GM12878 (cell line): ENCODE measurements around the gene APOBEC2. TPM values are rescaled to one million over a fixed set of nuclear protein-coding genes. Genes with fewer than 3 reads are reported as not detected.

Experiments
- ATAC-seq: fragments of 200-7000 bp; cut with Tn5 transposase; 3 replicates; pipeline ENCODE4 v1.9.1; 2020; ENCODE audit warnings: mild to moderate bottlenecking, moderate library complexity
- BruUV-seq: library from RNA; stranded (reverse); fragments of 400-500 nt; replicated peaks from 2 replicates; lab custom pipeline; 2021; lab: Mats Ljungman, UMichigan
- CTCF ChIA-PET: fragments of 300-600 bp; sonication (Branson Sonifier 250); formaldehyde crosslinking; extraction: SDS; loops from one replicate; lab custom pipeline; 2021; ENCODE audit warnings: inconsistent platforms; lab: Yijun Ruan, JAX
- POLR2A ChIA-PET: fragments of 350-600 bp; formaldehyde crosslinking; extraction: SDS; loops from one replicate; lab custom pipeline; 2021; ENCODE audit warnings: inconsistent platforms; lab: Charles Lee
- RAD21 ChIA-PET: fragments of 300-600 bp; sonication (Branson Sonifier 250); formaldehyde crosslinking; loops from one replicate; lab custom pipeline; 2023; ENCODE audit warnings: antibody characterized with exemption; ENCODE audit not compliant: unreplicated experiment; lab: Charles Lee
- SMC1A ChIA-PET: fragments of 300-600 bp; sonication (Branson Sonifier 250); formaldehyde crosslinking; loops from one replicate; lab custom pipeline; 2023; ENCODE audit not compliant: unreplicated experiment, uncharacterized antibody; lab: Charles Lee
- DNase-seq: peaks from one replicate; pipeline ENCODE4 v3.0.0-alpha.2; 2011; ENCODE audit warnings: low read depth, low spot score
- FAIRE-seq: peaks from 3 replicates; lab custom pipeline; 2011; peaks lifted over from hg19 to GRCh38; lab: Jason Lieb, UNC
- H2AFZ ChIP-seq: 2 replicates; pipeline ENCODE4 v1.6.0; 2011; ENCODE audit warnings: low read depth, low read length, control low read depth; ENCODE audit not compliant: control insufficient read depth
- H3K27ac ChIP-seq: 2 replicates; pipeline ENCODE4 v1.5.1; 2011; ENCODE audit warnings: control low read depth; ENCODE audit not compliant: control insufficient read depth, insufficient read depth
- H3K27me3 ChIP-seq, 2 experiments: replicated peaks in 1 of 2; 2 replicates each; pipeline versions ENCODE4 v1.6.0 to v1.6.1; 2011; ENCODE audit warnings: low read length in 1 of 2; ENCODE audit not compliant: control insufficient read depth in 2 of 2, insufficient read depth in 2 of 2
- H3K36me3 ChIP-seq, 2 experiments: 2 replicates each; pipeline ENCODE4 v1.5.1; 2011; ENCODE audit warnings: low read length in 1 of 2; ENCODE audit not compliant: control insufficient read depth in 2 of 2, insufficient read depth in 2 of 2
- H3K4me1 ChIP-seq: 2 replicates; pipeline ENCODE4 v1.6.1; 2011; ENCODE audit warnings: mild to moderate bottlenecking, low read length, moderate library complexity, mixed read lengths; ENCODE audit not compliant: control insufficient read depth, insufficient read depth
- H3K4me2 ChIP-seq: 2 replicates; pipeline ENCODE4 v1.6.0; 2011; ENCODE audit warnings: control low read depth; ENCODE audit not compliant: control insufficient read depth, insufficient read depth
- H3K4me3 ChIP-seq: fragments of 200-600 bp; sonication (generic); 2 replicates; pipeline ENCODE4 v1.5.1; 2016
- H3K79me2 ChIP-seq: 2 replicates; pipeline ENCODE4 v1.6.0; 2011; ENCODE audit warnings: low read length; ENCODE audit not compliant: control insufficient read depth, insufficient read depth
- H3K9ac ChIP-seq: 2 replicates; pipeline ENCODE4 v1.8.0; 2011; ENCODE audit warnings: low read length, control low read depth, mixed read lengths; ENCODE audit not compliant: control insufficient read depth, insufficient read depth
- H3K9me3 ChIP-seq: replicated peaks from 3 replicates; pipeline ENCODE4 v1.5.1; 2011; ENCODE audit warnings: mild to moderate bottlenecking, low read length; ENCODE audit not compliant: control insufficient read depth, insufficient read depth
- H4K20me1 ChIP-seq: 2 replicates; pipeline ENCODE4 v1.6.0; 2011; ENCODE audit not compliant: control insufficient read depth, insufficient read depth
- JUND ChIP-seq: IDR thresholded peaks from 2 replicates; pipeline ENCODE4 v1.6.1; 2012; ENCODE audit warnings: low read depth, mild to moderate bottlenecking, low read length, improper control_type of control experiment, moderate library complexity
- MXI1 ChIP-seq: fragments of 150-350 bp; IDR thresholded peaks from 2 replicates; pipeline ENCODE4 v1.6.1; 2011; ENCODE audit warnings: low read depth, mild to moderate bottlenecking, inconsistent platforms, low read length, improper control_type of control experiment
- NFXL1 ChIP-seq: fragments of 450-650 bp; IDR thresholded peaks from 2 replicates; pipeline ENCODE4 v1.6.1; 2017; ENCODE audit warnings: antibody characterized with exemption, mild to moderate bottlenecking, borderline replicate concordance
- RFX5 ChIP-seq: IDR thresholded peaks from 2 replicates; pipeline ENCODE4 v1.6.1; 2011; ENCODE audit warnings: low read depth, low read length, improper control_type of control experiment
- SRF ChIP-seq, 2 experiments: IDR thresholded peaks; 2 replicates each; pipeline ENCODE4 v1.6.1; 2011; ENCODE audit warnings: low read depth in 2 of 2, low read length in 2 of 2, mild to moderate bottlenecking in 1 of 2, moderate library complexity in 1 of 2
- SUPT20H ChIP-seq: IDR thresholded peaks from 2 replicates; pipeline ENCODE4 v1.6.1; 2011; ENCODE audit warnings: low read depth, mild to moderate bottlenecking, low read length, moderate library complexity, borderline replicate concordance; ENCODE audit not compliant: control insufficient read depth
- WGBS: methylation state at CpG from one replicate; pipeline ENCODE4 v1.1.6; 2016; ENCODE audit warnings: low lambda C conversion rate; ENCODE audit not compliant: insufficient replicate concordance, insufficient coverage; ENCODE audit errors: missing lambda C conversion rate; 5-methylcytosine and 5-hydroxymethylcytosine counted together
- in situ Hi-C: fragments of 300-500 bp; cut with MboI; formaldehyde crosslinking; loops from 9 replicates; pipeline ENCODE4 v1.14.3; 2018; ENCODE audit warnings: mixed read lengths
- intact Hi-C: fragments of 100-400 bp; cut with micrococcal nuclease; formaldehyde crosslinking; loops from one replicate; pipeline ENCODE4 v1.14.2; 2022; ENCODE audit not compliant: unreplicated experiment
- polyA plus RNA-seq, 11 experiments: library from polyadenylated mRNA; depleted of rRNA in 4 of 11; unstranded in 6 of 11; stranded (reverse) in 5 of 11; fragments of >200 nt; fragmentation: Nextera tagmentation in 4 of 11; fragmentation: Illumina TruSeq in 1 of 11; extraction: Ambion mirVana in 4 of 11; extraction: Trizol in 1 of 11; gene quantifications; 1 replicate in 1 of 11; 2 replicates in 10 of 11; pipeline versions ENCODE4 v1.2.1 to v1.2.3, GENCODE V29; 2011 to 2016; ENCODE audit warnings: inconsistent platforms in 2 of 11, missing spikeins in 2 of 11, low read depth in 1 of 11
- total RNA-seq, 4 experiments: library from RNA; depleted of rRNA in 3 of 4; stranded (reverse); fragments of >200 nt in 3 of 4; fragmentation: Illumina TruSeq in 1 of 4; extraction: Trizol in 1 of 4; gene quantifications; 2 replicates each; pipeline versions ENCODE4 v1.2.1 to v1.2.3, GENCODE V29; 2013 to 2021
- TF ChIP-seq, protein P1 (sequence below): fragments of 450-650 bp; IDR thresholded peaks from 2 replicates; pipeline ENCODE4 v1.6.1; 2016; ENCODE audit warnings: mild to moderate bottlenecking
- TF ChIP-seq, protein P2 (sequence below): fragments of 450-650 bp; IDR thresholded peaks from 2 replicates; pipeline ENCODE4 v1.6.1; 2014; ENCODE audit warnings: mild to moderate bottlenecking

Gene APOBEC2
- total and polyA plus RNA-seq, 10 of the 15 experiments (the other 5 are each of a cell fraction or from before 2014, with no cell fraction given) = 0.11 to 1.4 (median 0.87) TPM; not detected in 6

DNA sequence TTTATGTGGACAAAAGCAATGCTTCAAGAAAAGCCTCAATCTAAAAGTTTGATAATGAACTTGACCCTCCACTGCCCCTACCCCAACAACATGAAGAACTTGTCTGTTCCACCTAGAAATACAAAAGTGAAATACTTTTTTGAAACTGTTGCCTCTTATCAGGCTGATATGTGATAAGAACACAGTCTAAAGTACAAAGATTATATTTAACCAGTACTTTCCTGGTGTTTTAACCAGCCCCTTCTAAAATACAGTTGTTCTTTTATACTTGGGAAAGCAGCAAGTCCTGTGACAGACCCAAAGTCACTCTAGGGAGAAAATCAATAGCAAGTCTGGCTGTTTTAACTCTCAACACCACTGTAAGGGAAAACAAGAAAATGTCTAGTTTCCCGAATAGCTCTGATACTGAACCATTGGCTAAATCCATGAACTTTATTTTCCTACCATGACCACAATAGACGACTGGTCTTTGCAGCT is 12.6 kb downstream of the APOBEC2 start:
- intact Hi-C loops = no loop called here

More for the DNA sequence above, 12.6 kb downstream of the APOBEC2 start:
- H3K9ac ChIP-seq = no peak overlapping the region
- H3K4me1 ChIP-seq = 0 out of 2 replicates have a peak, but pooled peaks cover 1% of the 10 kb centered on the region
- in situ Hi-C loops = no loop called here
- ChIA-PET POLR2A (interaction anchor here (0.7 kb wide), 1 partner anchor 10 kb away, joined by 3 read pairs; no protein-coding TSS in a partner anchor), RAD21 (no interaction called here), SMC1A (interaction anchor here (0.7 to 0.8 kb wide), 2 partner anchors 9 to 61 kb away, joined by 3 read pairs; no protein-coding TSS in a partner anchor), CTCF (interaction anchor here (0.6 to 1.1 kb wide), 10 partner anchors 9 to 211 kb away, joined by 3 to 9 read pairs (median 3); partner anchors contain the start of gene UNC5CL)
- H2AFZ ChIP-seq = no peak overlapping the region
- BruUV-seq = no TSS peak
- H3K9me3 ChIP-seq = no peaks in the 10 kb centered on the region
- no peak overlapping the region for H3K4me2 ChIP-seq
- H3K36me3 ChIP-seq = peaks cover 0 to 10% of the 10 kb centered on the region in 2 experiments; a peak in 2 of 4 replicates
- ATAC-seq = no peak
- H3K4me3 ChIP-seq = no peak overlapping the region
- H3K79me2 ChIP-seq = 0 out of 2 replicates have a peak, but pooled peaks cover 3% of the 10 kb centered on the region
- no peak for FAIRE-seq
- H4K20me1 ChIP-seq = no peaks in the 10 kb centered on the region
- no peak for DNase-seq
- H3K27me3 ChIP-seq = no peaks in the 10 kb centered on the region
- TF ChIP-seq, protein P1, sequence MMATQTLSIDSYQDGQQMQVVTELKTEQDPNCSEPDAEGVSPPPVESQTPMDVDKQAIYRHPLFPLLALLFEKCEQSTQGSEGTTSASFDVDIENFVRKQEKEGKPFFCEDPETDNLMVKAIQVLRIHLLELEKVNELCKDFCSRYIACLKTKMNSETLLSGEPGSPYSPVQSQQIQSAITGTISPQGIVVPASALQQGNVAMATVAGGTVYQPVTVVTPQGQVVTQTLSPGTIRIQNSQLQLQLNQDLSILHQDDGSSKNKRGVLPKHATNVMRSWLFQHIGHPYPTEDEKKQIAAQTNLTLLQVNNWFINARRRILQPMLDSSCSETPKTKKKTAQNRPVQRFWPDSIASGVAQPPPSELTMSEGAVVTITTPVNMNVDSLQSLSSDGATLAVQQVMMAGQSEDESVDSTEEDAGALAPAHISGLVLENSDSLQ = no peak
- no peak for TF ChIP-seq SUPT20H
- no peak for TF ChIP-seq SRF (IDR thresholded peaks at IDR 0.05; ENCODE audit: low read depth in 2 of 2, low read length in 2 of 2)
- TF ChIP-seq, protein P2, sequence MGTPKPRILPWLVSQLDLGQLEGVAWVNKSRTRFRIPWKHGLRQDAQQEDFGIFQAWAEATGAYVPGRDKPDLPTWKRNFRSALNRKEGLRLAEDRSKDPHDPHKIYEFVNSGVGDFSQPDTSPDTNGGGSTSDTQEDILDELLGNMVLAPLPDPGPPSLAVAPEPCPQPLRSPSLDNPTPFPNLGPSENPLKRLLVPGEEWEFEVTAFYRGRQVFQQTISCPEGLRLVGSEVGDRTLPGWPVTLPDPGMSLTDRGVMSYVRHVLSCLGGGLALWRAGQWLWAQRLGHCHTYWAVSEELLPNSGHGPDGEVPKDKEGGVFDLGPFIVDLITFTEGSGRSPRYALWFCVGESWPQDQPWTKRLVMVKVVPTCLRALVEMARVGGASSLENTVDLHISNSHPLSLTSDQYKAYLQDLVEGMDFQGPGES = no peak
- TF ChIP-seq MXI1 = no peak
- no peak for TF ChIP-seq RFX5
- TF ChIP-seq NFXL1 = no peak
- no peak for TF ChIP-seq JUND
- TF ChIP-seq, all 136 proteins: peak for 0
- H3K27ac ChIP-seq = no peak overlapping the region
- 100% methylated on average over 2 of the region's 2 CpGs for WGBS
